GM21526 (cell line): Measurements from ENCODE around the gene KLHL29.

Source experiments
- ATAC-seq: cut with Tn5 transposase; IDR thresholded peaks from one replicate; pipeline ENCODE4 v1.9.1; 2021; ENCODE audit warnings: moderate library complexity; ENCODE audit not compliant: unreplicated experiment, low FRiP score

Gene KLHL29

GRCh38 chr2:23506531-23507266, 121.7 kb downstream of the KLHL29 start:
- no peak for ATAC-seq

- no peak for ATAC-seq
Observed at GRCh38 chr2:23507267-23508065, 122.5 kb downstream of the KLHL29 start.

DNA sequence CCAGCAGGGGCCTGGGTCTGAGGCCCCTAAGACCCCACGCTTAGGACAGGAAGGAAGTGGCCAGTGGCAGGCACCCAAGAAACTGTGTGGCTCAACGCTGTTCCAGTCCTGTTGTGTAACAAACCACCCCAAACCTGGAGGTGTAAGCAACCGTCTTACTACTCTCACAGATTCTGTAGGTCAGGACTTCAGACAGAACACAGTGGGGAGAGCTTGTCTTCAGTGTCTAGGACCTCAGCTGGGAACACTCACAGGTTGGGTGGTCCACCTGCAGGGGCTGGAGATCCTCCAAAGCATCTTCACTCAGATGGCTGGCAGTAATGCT, 123.0 kb downstream of the KLHL29 start:
- no peak for ATAC-seq

DNA sequence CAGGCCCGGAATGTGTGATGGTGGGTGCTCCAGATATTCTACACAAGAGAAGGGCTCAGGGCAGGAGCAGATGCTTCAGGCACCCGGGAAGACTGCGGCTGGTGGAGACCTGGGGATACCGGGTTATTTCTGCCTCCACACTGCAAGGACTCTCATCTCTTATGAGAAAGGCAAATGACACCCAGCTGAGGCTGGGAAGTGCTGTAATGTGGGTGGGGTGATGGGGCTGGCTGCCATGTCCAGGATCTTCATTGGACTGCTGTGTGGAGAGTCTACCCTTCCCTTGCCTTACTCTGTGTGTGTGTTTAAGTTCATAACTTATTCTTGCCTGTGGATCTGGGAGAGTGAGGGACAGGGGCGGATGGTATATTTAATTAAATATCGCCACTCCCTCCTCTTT, 124.1 kb downstream of the KLHL29 start:
- ATAC-seq = no peak

GRCh38 chr2:23509596-23510292, 124.8 kb downstream of the KLHL29 start:
- ATAC-seq = no peak

DNA sequence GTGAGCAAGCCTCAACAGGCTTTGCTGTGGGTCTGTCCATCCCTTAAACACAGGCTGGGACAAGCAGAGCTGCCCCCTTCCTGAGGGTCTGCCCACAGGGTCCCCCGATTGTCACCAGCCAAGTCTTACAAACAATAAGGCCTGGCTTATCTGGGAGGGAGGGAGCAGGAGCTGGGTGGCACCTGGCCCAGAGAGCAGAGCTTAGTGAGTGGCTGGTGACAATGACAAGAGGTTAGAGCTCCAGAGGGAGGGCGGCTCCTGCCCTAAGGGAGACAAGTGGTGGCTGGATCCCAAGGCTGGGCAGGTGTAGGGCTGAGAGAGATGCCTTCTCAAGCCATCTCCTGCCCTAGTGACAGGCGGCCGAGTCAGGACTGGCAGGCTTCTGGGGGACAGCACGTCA, 125.5 kb downstream of the KLHL29 start:
- ATAC-seq = no peak

DNA sequence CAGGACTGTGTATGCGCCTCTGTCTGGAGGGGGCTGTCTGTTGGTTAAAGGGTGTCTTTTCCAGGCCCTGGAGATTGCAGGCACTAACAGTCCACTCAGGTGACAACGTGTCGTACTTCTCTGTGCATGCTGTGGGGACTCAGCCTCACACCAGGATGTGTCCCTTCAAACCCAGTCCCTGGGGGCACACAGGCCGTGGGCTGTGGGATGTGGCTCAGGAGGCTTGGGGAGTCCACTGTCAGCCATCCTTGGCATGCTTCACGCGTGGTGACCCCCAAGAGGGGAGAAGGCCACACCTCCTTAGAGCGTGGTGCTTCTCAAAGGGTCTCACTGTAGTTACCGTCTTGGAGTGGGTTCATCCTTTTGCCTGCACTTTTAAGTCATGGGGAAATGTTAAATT, 127.8 kb downstream of the KLHL29 start:
- no peak for ATAC-seq

GRCh38 chr2:23513245-23513871, 128.4 kb downstream of the KLHL29 start:
- ATAC-seq = no peak

DNA sequence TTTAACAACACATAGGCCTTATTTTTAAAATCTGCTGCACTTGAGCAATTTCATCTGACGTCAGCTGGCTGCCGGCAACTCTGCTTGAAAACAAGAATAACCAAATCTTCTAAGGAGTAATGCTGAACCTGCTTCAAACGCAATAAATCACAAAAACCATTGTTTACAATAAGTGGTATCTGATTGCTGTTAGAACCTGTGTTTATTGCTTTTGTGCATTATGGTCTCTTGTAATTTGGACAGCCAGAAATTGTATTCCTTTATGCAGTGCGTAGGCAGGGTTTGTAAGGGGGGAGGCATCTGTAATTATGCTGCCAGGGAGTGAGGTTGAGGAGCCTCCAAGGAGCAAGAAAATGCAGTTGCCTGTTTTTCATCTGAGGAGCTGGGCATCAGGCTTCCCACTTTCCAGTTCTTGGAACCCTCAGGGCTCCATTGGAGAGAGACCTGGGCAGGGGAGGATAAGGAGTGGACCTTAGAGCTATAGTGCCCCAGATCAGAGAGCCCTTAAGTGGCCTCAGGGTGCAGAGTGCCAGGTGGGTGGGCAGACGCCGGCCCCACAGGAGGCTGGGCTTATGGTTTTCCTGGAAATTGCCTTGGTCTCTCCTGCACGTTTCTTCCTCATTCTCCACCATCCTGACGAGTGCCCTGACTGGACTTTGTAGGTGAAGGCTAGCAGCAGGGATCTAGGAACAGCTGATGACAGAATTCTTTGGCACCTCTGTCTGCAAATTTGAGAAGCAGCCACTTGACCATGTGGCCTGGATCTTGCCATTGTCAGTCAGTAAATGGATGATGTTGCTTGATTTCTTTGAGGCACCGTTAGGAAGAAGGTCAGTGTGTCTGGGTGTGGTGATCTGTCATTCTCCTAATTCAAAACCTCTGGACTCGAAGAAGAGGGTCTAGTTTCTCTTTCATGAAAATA, 129.2 kb downstream of the KLHL29 start:
- ATAC-seq = no peak

DNA sequence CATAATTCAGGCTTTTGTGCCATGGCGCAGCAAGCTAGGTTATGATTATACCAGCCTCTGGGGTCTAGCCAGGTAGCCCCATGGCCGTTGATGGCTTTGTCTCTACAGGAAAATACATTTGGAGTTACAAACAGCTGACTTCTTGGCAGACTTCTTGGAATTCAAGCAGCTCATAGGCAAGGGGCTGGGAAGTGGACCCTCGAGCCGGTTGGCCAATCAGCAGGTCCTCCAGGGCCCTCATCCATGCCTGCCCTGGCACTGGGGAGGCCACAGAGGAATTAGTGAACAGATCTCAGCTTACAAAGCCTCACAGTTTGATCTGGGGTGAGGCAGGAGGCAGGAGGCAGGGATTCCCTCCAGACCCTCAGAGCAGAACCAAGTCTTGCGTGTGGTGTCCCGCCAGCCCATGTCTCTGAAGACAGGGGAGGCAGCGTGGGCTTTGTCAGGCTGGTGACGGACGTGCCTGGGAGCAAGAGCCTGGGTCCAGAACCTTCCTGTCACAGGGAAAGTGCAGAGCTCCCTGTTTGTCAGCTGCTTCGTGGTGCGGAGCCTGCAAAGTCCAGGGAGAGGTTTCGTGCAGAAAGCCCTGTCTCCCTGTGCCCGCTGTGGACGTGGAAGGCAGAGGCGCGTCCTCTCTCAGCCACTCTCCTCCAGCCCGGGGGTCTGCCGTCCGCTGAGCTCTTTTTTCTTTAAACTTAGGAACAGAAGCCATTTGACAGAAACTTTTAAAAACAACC, 131.7 kb downstream of the KLHL29 start:
- no peak for ATAC-seq

DNA sequence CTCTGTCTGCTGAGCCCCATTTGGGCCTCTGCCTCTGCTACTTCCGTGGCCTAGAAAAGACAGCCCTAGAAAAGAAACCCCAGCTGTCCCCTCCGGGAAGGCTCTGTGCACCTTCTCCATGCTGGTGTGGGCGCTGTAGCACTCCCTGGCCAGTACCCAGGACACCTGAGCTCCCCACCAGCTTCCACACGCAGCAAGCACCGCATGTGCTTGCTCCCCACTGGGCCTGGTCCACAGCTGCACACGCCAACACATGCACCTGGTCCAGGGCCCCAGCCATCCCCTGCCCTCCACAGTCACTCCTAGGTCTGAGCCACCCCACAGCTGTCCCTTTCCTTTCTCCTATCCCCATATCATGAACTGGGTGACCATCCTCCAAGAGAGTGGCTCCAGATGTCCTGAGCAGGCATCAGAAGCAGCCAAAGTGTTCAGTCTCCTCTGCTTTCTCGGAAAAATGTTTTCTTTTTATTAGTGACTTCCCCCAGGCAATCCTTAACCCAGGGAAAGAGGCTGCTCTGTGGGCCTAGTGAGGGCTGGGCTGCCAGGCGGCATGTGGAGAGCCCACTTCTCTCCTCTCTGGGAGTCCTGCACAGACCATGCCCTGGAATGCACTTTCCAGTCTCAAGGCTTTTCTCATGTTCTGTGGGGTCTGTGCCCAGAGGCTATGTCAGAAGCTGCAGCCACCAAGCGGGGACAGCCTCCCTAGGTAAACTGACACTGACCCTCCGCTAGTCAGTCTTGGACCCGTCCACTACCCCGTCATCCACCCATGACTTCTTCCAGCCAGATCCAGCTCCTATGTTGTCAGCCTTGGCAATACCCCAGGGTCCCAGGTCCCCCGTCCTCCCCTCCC, 133.7 kb downstream of the KLHL29 start:
- no peak for ATAC-seq

GRCh38 chr2:23519334-23519651, 134.3 kb downstream of the KLHL29 start:
- ATAC-seq = no peak

- no peak for ATAC-seq
Observed at GRCh38 chr2:23520256-23520655, 135.3 kb downstream of the KLHL29 start.

GRCh38 chr2:23521060-23521459, 136.1 kb downstream of the KLHL29 start:
- ATAC-seq = no peak

- ATAC-seq = no peak
Observed at GRCh38 chr2:23522726-23523372, 137.9 kb downstream of the KLHL29 start.

DNA sequence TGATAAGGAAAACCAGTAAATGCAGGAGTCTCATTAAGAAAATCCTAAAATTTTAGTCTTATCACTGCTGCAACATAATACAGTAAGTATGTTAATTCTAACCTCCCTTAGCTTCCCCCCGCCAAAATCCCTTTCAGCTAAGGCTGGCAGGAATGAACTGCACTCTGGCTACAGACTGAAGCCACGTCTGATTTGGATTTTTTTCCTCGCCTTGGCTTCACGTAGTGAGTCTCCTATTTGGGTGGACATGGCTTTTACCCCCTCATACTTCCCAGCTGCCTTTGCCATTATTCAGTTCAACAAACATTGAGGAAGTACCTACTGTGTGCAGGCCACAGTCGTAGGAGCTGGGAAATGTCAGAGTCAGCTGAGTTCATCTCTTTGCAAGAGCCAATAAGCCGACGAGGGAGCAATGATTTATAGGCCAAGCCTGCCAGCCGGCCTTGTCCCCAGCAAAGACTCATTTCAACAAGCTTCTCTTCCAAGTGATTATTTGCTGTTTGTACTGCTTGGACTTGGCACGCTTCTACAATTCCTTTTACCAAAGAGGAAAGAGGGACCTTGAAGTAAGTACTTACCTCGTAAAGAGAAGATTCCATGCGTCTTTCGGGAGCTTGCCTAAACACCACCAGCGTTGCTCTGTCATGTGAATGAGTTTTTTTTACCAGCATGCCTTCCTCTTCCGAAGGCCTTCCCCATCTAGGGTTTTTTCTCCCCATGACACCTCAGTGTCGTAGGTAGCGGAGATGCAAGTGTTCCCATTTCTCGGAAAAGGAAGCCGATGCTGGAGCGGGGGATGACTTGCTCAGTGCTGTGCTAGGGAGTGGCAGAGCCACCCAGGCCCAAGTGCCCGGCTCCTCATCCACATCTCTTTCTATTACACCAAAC, 138.6 kb downstream of the KLHL29 start:
- no peak for ATAC-seq

- ATAC-seq = no peak
Observed at GRCh38 chr2:23524261-23524706, 139.3 kb downstream of the KLHL29 start.
